SK-N-SH treated with all-trans-retinoic acid at 6 μM for 48 hours (cell line): ENCODE data around the gene RNF145.

ENCODE experiments used
- OSR1 ChIP-seq: fragments of 250-450 bp; sonication (Bioruptor Pico); IDR thresholded peaks from 2 replicates; pipeline ENCODE4 v1.8.0; 2022; ENCODE audit warnings: moderate library complexity, mild to moderate bottlenecking, inconsistent platforms
- ZC3H10 ChIP-seq: fragments of 250-450 bp; sonication (Bioruptor Pico); IDR thresholded peaks from 2 replicates; pipeline ENCODE4 v1.5.1; 2021; ENCODE audit warnings: mild to moderate bottlenecking, moderate library complexity
- ZNF8 ChIP-seq: fragments of 450-650 bp; formaldehyde crosslinking; IDR thresholded peaks from 2 replicates; pipeline ENCODE4 v1.5.0; 2020; ENCODE audit warnings: mild to moderate bottlenecking, moderate library complexity

DNA sequence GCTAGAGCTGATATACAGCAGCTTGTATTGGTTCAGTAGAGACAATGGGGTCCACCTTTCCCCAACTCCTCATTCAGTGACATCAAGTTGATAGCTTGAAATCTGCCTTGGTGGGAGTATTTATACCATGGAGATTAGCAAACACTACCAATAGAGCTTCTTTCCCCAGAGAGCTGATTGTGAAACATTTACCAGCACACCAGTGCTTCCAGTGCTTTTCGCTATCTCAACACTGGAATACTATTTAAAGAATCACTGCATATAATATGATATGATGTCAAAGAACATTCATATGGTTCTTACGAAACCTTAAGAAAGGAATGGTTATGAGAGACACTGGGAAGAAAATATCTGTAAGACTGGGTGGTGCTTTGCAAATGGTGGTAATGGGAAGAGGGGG is 21.8 kb upstream of the RNF145 start:
- TF ChIP-seq ZNF8 (no peak), OSR1 (CRISPR knock-in tag) (no peak), ZC3H10 (CRISPR knock-in tag) (no peak)
